ENCODE data around the gene ALPG.

GRCh38 chr2:232410238-232410900 is 3.7 kb downstream of the ALPG start:
- TF ChIP-seq CTCF (IDR thresholded peaks at IDR 0.05) (no peak), ELF4 (CRISPR knock-in tag; IDR thresholded peaks at IDR 0.05; ENCODE audit: low read depth) (no peak), JUN (CRISPR knock-in tag; IDR thresholded peaks at IDR 0.05) (no peak), ZNF671 (CRISPR knock-in tag; IDR thresholded peaks at IDR 0.05) (no peak), ZNF263 (CRISPR knock-in tag; IDR thresholded peaks at IDR 0.05; ENCODE audit: low read depth) (no peak), ZNF396 (CRISPR knock-in tag; IDR thresholded peaks at IDR 0.05; ENCODE audit: borderline replicate concordance) (no peak), MLX (CRISPR knock-in tag; IDR thresholded peaks at IDR 0.05) (no peak), JAZF1 (CRISPR knock-in tag; IDR thresholded peaks at IDR 0.05) (no peak), ZNF416 (CRISPR knock-in tag; IDR thresholded peaks at IDR 0.05) (no peak)
- TF ChIP-seq, protein P1, sequence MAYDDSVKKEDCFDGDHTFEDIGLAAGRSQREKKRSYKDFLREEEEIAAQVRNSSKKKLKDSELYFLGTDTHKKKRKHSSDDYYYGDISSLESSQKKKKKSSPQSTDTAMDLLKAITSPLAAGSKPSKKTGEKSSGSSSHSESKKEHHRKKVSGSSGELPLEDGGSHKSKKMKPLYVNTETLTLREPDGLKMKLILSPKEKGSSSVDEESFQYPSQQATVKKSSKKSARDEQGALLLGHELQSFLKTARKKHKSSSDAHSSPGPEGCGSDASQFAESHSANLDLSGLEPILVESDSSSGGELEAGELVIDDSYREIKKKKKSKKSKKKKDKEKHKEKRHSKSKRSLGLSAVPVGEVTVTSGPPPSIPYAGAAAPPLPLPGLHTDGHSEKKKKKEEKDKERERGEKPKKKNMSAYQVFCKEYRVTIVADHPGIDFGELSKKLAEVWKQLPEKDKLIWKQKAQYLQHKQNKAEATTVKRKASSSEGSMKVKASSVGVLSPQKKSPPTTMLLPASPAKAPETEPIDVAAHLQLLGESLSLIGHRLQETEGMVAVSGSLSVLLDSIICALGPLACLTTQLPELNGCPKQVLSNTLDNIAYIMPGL (CRISPR knock-in tag; IDR thresholded peaks at IDR 0.05): no peak

All from WTC11 (cell line).